A549 treated with AZD9567 at 1 μM for 4 hours (cell line): ENCODE results near the gene NSUN3. TPM values are rescaled to one million over a fixed set of nuclear protein-coding genes. Genes with fewer than 3 reads are reported as not detected.

Source experiments
- total RNA-seq: library from RNA; stranded (reverse); fragments of 200-300 nt; extraction: Qiagen RNA extraction; gene quantifications from 5 replicates; pipeline ENCODE4 v1.2.3, GENCODE V29; 2022; ENCODE audit not compliant: insufficient read depth

The NSUN3 gene
- total RNA-seq = 5.3 to 17.5 TPM (median 7.1 TPM) in 5 replicates

DNA sequence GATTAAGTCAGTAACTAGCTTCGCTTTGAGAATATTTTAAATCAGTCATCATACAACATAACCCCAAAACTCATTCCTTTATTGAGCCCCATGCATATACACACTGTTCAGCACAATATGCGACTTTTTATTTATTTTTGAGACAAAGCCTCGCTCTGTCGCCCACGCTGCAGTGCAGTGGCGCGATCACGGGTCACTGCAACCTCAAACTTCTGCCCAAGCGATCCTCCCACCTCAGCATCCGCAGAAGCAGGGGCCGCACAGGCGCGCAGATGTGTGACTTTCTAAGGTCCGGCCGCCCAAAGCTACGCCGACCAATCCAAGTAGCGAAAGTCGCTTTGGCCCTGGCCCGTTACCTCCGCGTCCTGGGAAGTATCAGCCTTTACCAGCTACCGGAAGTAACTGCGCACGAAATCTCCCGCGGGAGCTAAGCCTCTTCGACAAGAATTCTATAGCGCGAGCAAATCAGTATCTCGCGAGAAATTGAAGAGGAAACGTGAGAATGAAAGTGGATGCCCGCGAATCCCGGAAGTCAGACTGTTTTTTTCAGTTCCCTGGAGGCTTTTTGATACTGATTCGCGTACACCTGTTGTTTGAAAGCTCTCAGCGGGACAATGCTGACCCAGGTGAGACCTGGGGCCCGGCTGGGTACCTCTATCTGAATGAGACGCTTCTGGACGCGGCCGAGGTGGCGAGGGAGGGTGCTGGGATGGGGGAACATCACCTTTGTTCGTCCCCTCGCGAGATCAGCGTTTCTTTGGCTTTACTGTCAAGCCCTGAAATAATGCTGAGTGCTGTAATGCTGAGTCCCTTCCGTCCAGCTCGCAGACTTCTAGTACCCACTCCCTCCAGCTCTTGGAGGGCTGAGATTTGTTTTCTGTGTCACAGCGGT, at the start of gene NSUN3, which contains the start of gene DHFR2:
TSS of gene NSUN3 (plus strand) at position 549 of the 892 bp plus-strand sequence. CDS start at position 615, 66 bp downstream.
TSS of gene DHFR2 (minus strand) at position 404 of the 892 bp plus-strand sequence. CDS start 1,405 bp downstream, outside the sequence.

DNA sequence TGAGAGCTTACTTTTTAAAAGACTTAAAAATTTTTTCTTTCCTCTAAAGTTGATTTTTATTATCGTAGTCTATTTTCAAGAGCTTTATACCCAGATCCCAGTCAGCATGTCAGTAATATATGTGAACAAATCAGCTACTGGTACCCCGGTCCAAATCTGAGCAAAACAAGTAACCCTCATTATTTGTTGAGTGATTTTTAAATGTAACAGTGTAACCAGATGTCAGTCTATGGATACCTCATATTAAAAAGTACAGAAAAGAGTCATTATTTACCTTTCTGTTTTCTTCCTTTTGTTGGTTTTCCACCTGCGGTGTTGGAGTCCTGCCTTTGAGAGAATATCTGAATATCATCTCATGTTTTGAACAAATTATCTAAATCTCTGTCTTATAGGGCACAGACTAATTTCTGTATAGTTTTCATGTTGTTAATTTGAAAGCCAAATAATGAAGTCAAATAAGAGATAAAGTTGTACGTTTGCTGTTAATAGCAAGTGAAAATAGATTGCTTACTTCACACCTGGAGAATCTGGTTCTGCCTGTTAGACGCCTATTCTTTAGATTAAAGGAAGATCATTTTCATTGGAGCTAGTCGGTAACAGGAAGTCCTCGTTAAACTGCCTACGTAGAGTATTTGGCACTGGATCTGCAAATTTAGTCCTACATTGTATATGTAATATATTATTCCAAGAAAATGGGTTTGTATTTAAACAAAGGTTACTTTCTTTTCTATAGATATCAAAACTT, 34.6 kb upstream of the NSUN3 start, which contains the start of gene STX19:
TSS of gene STX19 (minus strand) at position 505 of the 745 bp plus-strand sequence. CDS start 13,328 bp downstream, outside the sequence.

Other genes with a start within 250 kb of the NSUN3 start
- gene PROS1, start 89.2 kb upstream of the NSUN3 start, total RNA-seq = 8.7 to 12.5 TPM (median 10.5 TPM) in 5 replicates
- 10.7 to 14.7 TPM (median 13.1 TPM) in 5 replicates for gene ARL13B, start 82.9 kb upstream of the NSUN3 start, total RNA-seq
- 0.09 TPM in 1 of 5 replicates, not detected in the others for gene STX19, start 34.5 kb upstream of the NSUN3 start, total RNA-seq
- gene DHFR2, start 145 bp upstream of the NSUN3 start, total RNA-seq = 2.7 to 4.6 TPM (median 3.2 TPM) in 5 replicates